NCI-H446 treated with DMSO at 0.1 percent for 48 hours (cell line): ENCODE results near the gene FIBP.
"Not testable (repeated sequence)": the region's sequence is repeated elsewhere in the genome, so short reads cannot be mapped to it uniquely, and the experiment has no call there.

Source experiments
- DNase-seq: peaks from one replicate; lab custom pipeline; 2025; lab: John Stamatoyannopoulos, UW

The FIBP gene

DNA sequence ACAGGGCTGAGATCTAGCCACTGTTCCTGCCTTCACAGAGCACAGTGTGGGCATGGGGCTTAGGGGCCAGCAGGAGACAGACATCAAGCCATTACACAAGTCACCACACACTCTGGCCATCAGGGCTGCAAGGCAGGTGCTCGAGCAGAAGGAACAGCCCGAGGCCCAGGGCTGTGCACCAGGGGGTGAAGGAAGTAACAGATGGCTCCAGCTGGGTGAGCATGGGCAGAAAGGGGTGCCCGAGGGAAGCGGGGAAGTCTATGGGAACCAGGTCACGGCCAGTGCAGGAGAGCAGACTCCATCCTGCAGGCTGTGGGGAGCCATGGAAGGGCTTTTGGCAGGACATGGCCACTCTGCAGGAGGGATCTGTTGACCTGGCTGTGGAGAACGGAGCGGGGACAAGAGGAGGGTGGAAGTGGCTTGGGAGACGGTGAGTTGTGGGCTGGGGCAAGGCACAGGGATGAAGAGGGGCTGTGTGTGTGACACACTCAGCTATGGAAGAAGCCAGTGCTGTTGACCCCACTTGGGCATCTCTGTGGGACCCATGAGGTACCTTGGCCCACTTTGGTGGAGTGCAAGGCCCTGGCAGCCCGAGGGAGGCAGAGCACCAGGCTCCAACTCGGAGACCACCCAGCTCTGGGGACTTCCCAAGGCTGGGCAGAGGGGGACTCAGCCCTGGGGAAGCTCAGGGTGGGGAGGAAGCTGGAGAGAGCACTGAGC lies 27.0 kb upstream of the FIBP start:
- no peak for DNase-seq

DNA sequence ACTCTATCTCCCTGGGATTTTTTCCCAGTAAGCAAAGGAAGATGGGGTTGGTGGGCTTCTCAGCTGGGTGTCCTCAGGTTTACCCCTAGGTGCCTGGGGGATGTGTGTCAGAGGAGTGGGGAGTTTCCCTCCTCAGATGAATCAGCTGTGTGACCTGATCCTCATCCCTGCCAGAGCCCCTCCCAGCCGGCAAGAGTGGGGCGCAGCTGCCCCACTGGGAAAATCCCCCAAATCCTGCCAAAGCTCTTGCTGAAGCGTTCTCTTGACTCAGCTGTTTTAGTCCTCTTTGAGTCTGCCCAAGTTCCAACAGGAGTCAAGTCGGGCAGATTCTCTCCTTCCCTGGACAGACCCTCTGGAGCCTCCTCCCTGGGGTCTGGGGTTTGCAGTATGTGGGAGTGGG lies 24.6 kb upstream of the FIBP start:
- DNase-seq = no peak

DNA sequence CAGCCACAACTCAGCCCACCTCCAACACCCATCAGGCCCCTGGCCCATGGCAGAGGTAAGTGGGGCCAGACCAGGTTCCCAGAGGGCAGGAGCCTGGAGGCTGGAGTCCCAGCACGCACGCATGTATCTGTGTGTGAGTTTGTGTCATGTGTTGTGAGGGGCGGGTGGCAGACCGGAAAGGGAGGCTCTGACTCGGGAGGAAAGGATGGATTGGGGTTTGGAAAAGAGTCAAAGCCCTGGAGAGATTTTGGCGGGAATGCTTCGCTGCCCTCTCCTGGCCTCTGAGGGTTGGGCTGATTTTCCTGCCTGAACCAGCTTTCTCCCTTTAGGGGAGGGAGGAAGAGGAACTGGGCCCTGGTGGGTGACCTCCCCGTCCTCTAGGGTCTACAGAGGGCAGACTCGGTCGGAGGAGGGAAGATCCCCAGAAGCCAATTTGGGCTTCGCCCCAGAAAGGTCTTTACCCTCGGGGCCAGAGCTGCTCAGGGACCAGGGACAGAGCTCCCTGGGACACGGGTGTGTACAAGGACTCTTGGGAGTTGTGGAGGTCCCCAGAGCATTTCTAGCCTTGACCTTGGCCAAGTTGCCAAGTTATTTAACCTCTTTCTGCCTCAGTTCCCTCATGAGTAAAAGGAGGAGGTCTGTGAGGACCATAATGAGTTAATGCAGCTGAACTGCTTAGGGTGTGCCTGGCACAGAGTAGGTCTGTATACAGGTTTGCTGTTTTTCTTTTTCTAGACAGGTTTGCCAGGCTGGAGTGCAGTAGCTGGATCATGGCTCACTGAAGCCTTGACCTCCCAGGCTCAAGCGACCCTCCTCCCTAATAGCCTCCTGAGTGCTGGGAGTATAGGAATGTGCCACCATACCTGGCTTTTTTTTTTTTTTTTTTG lies 23.7 kb upstream of the FIBP start:
- peak; percentile 58 for DNase-seq

DNA sequence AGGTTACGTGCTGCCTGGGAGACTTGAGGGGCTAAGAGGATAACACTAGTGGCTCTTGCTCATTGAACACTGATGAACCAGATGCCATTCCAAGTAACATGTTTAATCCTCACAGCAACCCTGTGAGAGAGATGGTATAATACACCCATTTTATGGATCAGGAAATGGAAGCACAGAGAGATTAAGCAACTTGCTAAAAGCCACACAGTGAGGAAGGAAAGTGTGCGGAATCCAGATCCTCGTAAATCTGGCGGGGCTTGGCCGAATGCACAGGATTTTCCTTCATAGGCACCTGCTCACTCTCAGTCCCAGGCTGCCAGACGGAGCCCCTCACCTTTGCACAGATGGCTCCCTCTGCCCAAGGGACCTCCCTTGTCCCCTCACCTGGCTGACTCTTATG lies 19.6 kb upstream of the FIBP start:
- DNase-seq = no peak

DNA sequence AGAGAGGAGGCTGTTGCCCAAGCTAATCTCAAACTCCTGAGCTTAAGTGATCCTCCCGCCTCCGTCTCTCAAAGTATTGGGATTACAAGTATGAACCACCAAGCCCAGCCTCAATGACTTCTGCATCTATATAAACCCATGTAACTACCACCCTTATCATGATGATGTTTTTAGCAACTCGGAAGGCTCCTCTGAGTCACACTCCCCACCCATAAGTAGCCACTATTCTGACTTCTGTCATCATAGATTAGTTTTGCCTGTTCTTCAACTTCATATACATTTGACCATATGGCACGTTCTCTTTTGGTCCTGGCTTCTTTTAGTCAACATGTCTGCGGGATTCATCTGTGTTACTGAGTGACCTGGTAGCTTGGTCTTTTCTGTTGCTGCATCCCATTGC lies 18.3 kb upstream of the FIBP start:
- no peak for DNase-seq

DNA sequence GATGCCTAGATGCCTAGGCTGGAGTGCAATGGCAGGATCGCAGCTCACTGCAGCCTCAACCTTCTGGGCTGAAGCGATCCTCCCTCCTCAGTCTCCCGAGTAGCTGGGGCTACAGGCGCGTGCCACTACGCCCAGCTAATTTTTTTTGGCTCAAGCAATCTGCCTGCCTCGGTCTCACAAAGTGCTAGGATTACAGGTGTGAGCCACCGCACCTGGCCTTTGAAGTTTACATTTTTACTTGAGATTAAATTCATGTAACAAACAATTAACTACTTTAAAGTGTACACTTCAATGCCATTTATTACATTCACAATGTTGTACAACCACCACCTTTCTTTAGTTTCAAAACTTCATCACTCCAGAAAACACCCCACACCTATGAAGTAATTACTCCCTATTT lies 15.4 kb upstream of the FIBP start:
- DNase-seq = no peak

DNA sequence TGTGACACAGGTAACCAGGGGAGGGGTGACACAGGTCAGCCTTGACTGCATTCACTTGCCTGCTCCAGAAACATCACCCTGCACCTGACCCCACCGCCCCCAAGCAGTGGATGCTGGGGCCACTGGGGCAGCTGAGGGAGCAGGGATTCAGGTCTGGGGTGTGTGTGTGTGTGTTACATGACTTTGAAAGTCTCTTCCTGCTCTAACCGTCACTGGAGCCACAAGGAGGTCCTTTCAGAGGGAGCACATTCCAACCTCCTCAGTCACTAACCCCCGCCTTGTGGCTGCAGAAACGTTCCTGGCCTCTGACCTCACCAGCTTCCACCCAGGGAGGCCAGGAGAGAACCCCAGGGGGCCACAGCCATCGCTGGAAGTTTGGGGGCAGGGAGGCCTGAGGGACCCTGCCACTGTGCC lies 14.8 kb upstream of the FIBP start:
- no peak for DNase-seq

DNA sequence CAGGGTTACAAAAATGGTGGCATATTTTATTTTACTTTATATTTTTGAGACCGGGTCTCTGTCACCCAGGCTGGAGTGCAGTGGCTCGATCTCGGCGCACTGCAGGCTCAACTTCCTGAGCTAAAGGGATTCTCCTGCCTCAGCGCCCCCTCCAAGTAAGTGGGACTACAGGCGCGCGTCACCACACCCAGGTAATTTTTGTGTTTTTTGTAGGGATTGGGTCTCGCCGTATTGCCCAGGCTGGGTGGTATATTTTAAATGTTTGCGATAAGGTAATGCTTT lies 12.6 kb upstream of the FIBP start:
- DNase-seq = no peak

DNA sequence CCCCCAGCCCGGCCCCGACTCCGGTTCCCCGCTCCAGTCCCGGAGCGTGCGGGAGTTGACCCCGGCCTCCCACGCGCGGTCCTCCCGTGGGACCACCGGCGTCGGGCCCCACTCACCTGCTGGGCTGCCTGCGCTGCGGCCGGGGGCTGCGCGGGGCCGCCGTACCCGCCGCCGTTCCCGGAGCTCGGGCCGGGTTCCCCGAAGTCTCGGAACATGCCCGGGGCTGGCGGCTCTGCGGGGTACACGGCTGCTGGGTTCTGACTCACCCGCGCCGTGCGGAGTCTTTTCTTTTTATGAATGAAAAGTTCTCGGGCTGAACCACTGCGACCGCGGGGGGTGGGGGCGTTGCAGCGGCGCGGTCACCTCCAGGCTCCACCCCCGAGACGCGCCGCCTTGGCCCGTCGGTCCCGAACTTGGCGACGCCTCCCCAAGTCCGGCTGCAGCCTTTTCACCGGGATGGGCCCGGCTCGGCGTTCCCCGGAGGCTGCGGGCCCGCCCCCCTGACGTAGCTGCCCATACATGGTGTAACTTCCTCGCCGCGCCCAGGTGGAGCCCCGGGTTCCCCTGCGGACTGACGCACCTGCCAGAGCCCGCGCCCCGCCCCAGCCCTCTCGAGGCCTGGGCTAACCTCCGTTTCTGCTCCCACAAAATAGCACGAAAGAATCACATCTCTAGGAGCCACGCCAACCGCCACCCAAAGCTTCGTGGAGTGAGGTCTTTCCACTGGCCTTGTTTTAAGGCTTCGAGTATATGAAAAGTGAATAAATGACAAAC lies 12.0 kb upstream of the FIBP start, which contains the start of gene FOSL1:
TSS of gene FOSL1 (minus strand) at position 264 of the 774 bp plus-strand sequence. CDS start at position 215, 49 bp downstream.
- no peak for DNase-seq

DNA sequence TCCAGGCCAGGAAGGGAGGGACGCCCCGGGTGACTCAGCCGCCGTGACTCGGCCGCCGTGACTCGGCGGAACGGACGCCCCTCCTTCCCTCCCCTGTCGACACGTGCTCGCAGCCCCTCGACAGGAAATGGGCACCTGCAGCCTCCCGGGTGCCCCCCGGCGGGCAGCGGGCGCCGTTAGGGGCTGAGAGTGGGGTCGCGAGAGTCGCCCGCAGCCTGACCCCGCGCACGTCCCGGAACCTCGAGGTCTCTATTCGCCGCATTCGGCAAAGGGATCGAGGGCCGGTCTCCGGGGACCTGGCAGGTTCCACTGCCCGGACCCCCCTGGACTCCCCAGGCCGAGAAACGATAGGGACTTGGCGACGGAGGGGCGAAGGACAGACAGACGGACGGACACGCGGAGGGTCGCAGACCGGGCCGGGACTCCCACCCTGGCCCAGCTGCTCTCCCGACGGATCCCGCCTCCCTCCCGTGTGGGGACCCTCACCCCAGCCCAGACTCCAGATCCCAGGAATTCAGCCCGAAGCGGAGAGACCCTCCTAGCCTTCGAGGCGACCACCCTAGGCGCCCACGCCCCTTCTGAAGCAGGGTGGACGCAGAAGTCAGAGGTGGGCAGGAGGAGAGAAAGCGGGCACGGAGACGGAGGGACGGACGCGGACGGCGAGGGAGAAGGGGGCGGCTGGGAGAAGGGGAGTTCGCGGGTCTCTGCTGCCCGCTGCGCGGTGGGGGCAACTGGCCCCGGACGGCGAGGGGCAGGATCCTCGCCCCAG lies 11.3 kb upstream of the FIBP start:
- DNase-seq = no peak

DNA sequence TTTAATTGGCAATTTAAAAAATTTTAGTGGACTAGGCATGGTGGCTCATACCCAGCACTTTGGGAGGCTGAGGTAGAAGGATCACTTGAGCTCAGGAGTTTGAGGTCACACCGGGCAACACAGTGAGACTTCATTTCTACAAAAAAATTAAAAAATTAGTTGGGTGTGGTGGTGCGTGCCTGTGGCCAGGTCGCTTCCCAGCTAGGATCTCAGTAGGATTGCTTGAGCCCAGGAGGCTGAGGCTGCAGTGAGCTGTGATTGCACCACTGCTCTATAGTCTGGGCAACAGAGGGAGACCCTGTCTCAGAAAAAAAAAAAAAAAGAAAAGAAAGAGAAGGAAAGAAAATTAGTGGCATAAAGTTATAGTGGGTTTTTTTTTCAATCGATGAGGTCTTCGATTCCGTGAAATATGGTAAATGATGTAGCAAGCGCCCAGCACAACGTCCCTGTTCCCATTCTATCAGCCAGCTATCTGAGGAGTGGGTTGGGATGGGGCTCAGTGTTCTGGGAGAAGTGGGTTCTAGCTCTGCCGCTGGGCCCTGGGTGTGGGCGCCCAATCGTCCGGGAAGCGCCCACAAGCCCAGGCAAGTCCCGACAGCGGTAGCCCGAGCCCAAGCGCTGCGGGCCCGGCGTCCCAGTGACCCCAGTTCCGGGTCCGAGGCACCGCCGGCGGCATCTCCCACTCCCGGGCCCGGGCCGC lies 10.5 kb upstream of the FIBP start:
- DNase-seq = no peak

DNA sequence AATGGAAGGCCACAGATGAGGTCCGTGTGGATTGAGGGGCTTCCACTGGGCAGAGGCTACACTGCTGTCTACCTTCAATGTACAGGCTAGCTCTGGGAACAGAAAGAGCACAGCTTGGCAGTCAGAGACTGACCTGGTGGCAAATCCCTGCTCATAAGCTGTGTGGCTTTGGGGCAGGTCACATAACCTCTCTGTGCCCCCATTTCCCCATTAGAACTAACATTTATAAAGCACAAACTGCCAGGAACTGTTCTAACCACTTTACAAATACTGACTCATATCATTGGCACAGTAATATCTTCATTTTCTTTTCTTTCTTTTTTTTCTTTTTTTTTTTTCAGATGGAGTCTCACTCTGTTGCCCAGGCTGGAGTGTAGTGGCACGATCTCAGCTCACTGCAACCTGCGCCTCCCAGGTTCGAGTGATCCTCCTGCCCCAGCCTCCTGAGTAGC lies 8.8 kb upstream of the FIBP start:
- no peak for DNase-seq

DNA sequence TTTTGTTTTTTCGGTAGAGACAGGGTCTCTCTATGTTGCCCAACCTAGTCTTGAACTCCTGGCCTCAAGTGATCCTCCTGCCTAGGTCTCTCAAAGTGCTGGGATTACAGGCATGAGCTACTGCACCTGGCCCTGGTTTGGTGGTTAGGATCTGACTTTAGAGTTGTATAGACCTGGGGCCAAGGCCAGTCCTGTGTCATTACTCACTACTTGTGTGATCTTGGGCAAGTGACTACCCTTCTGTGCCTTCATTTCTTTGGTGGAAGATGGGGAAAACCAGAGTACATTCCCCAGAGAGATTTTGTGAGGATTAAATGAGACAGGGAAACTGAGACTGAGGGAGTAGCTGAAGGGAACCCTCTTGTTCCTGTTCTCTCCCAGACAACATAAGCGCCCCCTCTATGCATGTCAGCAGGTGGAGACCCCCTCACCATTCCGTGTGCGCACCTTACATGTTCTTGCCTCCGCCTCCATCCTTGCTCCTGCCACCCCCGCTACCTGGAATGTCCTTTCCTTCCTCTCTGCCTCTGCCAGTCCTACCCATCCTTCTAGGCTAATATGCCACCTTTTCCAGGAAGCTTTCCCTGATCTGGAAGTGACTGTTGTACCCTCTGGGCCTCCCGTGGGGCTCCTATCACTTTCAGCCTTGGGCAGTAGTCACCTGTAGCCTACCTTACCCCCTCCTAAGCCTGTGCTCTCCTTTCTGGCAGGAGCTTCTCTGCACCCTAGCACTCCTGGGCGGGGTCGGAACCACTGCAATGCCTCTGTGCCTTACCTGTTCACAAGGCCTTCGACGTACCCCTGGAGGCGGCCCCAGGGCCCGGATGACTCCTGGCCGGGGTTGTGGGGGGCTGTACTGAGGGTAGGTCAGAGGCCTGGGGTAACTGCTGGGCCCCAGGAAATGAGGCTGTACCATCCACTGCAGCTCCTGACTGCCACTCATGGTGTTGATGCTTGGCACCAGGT lies 8.0 kb upstream of the FIBP start:
- no peak for DNase-seq

DNA sequence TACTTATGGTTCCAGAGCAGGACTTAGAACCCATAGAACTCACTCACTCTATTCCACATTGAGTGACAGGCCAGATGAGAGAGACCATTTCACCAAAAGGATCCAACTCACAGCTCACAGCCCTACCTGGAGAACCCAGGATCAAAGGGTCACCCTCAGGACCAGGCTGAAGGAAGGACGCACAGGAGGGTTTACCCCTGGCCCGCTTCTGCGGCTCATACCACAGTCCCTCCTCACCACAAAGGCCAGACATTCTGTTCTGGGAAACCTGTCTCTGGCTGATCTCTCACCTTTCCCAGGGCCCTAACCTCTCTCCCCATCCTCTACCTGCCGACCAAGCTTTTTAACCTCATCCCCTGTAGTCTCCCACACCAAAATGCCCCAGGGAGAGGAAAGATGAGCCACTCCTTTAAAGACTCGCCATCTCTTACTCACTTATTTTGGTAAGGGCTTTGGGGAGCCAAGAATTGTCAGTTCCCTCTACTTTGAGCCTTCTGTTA lies 7.3 kb upstream of the FIBP start:
- DNase-seq = no peak

DNA sequence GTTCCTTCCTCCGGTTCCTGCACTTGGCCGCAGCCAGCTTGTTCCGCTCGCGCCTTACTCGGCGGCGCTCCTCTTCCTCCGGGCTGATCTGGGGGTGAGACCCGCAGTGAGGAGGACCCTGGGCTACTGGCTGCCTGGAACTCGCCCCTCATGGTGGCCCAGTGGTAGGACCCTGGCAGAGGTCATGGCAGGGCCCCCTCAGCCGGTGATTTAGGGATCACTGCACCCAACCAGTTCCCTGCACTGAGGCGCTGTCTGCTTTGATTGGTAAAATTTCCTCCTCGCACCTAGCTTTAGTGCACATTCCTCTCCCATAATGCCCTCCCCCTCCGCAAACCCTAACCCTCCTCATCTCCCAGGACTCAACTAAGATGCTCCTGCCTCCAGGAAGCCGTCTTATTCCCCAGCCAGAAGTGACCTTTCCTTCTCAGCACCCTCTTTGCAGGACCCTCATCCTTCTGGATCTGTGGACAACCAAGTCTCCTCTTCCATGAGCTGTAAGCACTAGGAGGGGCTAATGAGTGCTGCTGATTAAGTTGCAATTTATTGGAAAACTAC lies 5.8 kb upstream of the FIBP start:
- no peak for DNase-seq

DNA sequence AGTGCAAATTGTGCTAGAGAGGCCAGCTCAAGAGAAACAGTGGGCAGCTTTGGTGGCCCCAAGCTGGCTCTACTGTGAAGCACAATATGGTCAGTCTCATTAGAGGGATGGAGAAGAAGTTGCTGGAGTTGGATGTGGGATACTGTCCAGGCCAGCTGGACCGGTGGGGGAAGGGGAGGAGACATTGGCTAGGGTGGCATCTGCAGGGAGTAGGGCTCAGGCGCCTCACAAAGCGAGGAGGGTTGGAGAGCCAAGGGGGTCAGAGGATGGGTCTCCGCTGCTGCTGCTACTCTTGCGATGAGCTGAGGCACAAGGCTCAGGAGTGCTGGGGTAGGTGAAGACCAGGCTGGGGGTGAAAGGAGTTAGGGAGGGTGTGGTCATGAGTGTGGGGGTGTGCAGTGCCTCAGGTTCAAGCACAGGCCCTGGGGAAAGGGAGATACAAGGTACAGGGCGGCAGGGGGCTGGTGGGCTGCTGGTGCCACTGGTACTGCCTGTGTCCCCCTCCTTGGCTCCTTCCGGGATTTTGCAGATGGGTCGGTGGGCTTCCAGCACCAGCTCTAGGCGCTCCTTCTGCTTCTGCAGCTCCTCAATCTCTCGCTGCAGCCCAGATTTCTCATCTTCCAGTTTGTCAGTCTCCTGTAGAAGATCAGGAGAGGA lies 4.5 kb upstream of the FIBP start:
- no peak for DNase-seq

DNA sequence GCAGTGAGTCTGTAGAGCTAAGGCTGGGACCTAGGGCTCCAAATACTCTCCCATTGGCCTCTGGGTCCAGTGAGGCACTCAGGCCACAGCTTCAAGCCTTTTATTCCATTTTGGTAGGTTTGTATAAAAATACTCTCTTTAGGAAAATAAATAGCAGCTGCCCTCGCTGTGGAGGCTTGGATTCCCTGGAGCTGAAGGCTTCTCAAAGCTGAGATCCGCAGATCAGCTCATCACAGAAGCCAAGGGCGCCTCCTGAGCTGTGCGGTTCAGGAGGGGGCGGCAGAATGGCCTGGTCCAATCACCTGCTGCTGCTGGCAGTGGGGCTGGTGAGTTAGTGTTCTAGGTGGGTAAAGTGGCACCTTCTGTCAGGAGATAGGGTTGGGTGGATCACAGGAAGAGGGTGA lies 3.9 kb upstream of the FIBP start:
- not testable (repeated sequence) for DNase-seq

DNA sequence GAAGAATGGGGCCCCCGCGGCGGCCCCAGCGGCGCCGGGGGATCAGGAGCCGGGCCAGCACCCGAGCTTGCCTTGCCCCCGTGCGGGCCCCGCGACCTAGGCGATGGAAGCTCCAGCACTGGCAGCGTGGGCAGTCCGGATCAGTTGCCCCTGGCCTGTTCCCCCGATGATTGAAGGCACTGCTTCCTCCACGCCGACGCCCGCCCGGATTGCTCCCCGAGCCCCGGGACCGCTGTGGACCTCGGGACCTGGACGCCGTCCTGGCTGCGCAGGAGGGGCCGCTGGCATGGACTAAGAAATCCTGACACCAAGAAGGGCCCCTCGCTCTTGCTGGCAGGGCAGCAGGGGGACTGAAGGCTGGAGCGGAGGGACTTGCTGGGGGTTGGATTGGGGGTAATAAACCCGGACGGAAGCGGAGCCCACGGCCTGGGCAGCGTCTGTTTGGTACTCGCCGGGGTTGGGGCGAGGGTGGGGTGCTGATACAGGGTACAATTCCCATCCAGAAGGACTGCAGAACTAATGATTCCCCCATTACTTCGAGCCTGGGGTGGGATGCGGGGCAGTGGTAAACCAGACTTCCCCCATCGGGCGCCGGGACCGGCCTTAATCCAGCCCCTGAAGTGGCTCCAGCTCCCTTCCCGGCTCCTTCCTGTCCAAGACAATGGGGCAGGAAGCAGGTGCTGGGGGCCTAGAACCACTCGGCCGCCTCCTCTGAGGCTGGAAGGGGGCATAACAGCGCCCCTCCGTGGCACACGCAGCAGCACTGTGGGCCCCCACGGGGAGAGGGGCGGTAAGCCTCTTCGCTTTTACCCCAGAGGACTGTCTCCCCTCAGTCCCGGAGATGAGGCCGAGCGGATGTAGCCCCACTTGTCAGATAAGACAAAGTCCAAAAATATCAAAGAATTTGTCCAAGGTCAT lies 3.2 kb upstream of the FIBP start:
- no peak for DNase-seq
